GM19452 (cell line): ENCODE data around the gene TRPC5OS.
A peak's percentile ranks its signal among the peaks of the same experiment; 100 is the strongest.

Source experiments
- ATAC-seq: cut with Tn5 transposase; IDR thresholded peaks from one replicate; pipeline ENCODE4 v1.9.1; 2021; ENCODE audit not compliant: unreplicated experiment

The TRPC5OS gene

DNA sequence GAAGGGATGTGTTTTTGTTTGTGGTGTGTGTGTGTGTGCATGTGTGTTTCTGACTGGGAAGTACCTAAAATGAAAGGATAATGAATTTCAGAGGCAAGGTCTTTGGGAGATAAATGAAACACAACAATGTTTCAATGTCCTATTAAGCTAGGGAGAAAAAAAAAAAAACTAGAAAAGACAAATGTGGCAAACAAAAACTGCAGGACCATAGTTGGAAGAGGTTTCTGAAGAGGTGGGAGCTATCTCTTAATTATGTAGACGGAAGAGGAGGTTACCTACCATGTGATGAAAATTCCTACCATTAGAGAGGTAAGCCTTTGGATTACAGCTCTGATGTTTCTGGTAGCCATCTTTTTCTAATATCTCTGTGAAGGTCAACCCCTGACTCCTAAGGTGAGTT lies at the start of gene TRPC5OS:
Gene TRPC5OS (plus strand): TSS at position 301 of the 400 bp plus-strand sequence. CDS start 25,669 bp downstream, outside the sequence.
- ATAC-seq: no peak

DNA sequence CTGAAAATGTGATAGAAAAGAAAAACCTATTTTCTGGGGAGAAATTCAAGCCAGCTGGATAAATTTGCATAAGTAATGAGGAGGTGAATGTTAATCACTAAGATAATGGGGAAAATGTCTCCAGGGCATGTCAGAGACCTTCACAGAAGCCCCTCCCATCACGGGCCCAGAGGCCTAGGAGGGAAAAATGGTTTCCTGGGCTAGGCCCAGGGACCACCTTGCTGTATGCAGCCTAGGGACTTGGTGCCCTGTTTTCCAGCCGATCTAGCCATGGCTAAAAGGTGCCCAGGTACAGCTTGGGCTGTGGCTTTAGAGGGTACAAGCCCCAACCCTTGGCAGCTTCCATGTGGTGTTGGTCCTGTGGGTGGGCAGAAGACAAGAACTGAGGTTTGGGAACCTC lies 46.6 kb upstream of the TRPC5OS start:
- no peak for ATAC-seq

DNA sequence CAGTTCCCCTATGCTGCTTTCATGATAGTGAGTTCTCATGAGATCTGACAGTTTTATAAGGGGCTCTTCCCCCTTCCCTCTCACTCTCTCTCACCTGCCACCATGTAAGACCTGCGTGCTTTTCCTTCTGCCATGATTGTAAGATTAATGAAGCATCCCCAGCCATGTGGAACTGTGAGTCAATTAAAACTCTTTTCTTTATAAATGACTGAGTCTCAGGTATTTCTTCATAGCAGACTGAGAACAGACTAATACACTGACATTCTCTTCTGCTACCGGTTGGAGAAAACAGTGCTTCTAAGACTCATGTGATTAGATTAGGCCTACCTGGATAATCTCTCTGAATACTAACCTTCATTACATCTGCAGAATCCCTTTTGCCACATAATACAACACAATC lies 45.4 kb upstream of the TRPC5OS start:
- no peak for ATAC-seq

DNA sequence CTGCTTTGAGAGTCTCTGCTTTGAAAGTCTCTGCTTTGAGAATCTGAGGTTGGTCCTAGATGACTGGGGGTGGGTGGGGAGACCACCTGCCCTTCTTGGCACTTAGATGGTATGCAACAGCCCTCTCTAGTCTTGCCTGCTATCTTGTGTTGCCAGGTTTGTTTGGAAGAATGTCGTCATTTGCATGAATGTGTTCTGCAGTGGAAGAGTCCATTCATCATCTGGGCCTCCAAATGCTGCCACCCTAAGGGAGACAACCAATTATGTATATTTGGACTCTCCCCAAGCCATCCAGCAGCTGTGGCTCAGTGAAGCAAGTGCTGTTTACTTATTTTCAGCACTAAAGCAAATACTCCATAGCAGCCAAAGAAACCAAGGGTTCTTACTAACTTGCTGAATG lies 44.6 kb upstream of the TRPC5OS start:
- ATAC-seq: no peak

DNA sequence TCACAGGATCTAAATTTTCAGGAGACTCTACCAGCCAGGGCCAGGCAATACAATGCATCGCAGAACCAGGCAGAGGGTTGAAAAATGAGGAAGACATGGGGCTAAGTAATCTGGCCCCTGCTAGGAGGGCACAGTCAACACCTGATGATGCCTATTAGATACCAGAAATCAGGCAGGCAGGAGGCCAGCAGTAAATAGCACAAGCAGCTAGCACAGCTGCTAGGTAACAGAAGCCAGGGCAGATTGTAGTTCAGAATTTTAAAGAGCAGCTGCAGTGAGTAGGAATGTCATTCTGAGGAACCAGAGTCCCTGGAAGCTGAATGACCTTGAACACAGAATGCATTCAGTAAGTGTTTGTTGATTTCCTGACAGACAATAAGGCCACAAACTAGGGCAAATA lies 38.8 kb upstream of the TRPC5OS start:
- ATAC-seq: no peak

DNA sequence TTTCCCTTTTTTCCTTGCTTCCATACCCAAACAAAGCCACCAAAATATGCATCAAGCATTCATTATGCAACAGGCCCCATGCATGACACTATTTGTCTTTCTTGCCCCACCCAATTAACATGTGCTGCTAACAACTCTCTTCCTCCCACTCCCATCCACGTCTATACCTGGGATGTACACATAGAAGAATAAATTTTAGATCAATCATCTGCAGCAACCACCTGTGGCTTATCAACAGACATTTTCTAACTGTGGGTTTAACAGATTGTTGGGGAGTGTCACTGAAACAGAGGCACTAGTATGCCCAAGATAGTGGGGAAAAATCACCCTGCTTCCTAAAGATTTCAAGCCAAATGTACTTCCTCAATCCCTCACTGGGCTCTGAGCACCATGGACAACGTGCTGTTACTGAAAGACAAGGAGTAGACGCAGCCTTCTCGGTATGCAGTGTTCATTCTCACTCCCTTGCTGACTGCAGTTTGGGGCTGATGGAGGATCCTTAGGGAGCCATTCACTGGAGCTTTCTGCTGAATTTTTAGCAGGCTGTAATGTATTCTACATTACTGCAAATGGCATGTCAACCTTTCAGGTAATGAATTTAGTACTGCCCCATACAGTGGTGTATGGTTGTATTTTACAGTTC lies 28.4 kb upstream of the TRPC5OS start:
- no peak for ATAC-seq

DNA sequence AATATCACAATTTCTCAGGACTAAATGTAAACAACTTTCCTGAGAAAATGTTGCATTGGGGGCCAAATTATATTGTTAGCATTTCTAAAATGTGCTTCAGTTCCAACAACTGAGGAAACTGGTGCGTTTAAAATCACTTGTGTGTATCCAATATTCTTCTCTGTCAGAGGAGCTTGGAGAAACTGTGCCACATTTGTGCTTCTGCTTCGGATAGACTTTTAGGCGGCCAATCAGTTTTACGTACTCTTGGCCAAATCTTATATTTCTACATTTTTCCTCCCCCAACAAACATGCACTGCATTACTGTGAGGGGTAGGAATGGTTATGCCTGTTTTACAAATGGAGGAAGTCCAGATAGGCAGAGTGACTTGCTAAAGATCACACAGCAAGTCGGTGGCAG lies 27.4 kb upstream of the TRPC5OS start:
- no peak for ATAC-seq

DNA sequence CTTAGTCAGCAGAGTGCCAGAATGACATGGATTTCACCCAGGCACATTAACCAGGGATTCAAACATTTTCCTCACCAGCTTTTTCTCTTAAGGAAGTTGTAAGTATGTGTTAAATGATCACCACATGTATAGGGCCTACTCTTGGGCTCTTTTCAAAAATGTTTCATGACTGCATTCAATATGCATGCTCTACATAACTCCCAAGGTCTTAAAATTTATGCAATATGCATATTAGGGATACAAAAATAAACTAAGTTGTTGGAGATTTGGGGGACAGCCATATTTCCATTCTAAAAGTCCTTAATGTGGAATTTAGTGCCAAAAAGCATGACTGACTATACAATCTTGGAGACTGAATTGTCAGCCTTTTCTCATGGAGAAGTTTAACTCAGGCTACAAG lies 25.0 kb upstream of the TRPC5OS start:
- no peak for ATAC-seq

DNA sequence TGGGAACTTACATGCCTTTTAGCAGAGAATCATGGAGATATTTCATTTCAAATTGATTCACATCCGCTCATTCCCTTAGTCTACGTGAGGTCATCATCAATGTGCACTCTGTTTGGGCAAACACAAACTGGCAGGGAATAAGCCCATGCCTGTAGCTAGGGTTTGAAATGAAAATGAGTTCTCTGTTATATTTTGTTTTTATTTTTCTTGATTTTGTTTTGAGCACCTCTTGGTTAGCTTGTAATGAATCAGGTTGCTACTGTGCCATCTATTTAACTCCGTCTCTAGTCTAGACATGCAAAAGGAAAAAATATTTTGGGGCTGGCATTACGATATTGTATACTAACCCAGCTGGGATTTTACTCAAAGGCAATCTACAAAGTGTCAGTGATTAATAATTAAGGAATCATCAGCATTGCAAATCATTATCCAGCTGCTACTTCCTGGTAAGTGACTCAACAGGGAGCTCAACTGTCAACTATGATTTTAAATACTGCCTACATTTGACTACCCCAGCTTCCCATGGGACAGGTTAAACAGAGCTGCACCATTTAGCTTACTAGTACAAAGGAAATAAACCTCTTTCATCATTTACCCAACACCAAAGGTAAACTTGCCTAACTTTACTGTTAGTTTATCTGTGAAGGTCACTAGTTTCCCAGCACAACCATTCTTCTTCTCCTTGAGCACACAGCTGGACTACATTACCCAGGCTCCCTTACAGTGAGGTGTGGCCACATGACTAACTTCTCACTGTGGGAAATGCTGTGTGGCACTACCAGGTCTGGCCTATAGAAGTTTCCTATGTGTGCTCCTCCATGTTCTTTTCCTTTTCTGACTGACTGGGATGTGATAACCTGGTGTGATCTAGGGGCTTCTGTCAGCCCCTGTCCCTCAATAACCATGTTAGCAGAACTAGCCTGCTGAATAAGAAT lies 21.2 kb upstream of the TRPC5OS start:
- peak; percentile 51 for ATAC-seq

DNA sequence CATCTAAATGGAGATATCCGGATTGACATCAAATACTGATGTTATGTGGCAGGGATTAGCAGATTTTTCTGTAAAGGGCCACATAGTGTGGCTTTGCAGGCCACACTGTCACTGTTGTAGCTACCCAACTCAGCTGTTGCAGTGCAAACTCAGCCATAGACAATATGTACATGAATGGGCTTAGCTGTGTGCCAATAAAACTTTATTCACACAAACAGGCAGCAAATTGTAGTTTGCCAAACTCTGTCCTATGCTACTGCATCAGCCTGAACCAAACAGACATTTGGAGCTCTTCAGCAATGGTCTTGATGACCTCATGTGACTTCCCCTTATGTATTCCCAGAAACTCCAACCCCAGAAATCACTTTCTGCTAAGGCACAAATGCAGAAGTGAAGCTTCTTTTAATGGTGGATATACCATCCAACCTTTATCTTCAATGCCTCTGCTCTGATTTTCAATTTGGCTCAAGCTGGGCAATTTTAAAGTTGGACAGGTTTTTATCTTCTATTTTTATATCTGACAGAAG lies 18.4 kb upstream of the TRPC5OS start:
- no peak for ATAC-seq

DNA sequence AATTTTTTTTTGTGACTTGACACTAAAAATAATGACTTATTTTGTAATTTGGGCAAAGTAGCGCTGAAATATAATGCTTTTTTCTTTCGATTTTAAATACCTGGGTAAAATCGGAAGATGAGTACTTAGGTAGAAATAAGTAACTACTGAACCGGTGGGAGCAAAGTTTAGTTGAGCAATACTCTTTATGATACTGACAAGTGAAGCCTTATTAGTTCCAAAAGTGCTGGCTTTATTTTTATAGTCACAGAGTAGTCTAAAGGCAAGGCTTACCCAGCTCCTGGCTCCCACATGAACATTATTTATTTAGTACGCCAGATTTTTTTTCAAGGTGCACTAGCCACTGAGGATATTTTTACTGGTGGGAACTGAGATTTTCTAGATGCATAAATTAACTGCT lies 14.4 kb upstream of the TRPC5OS start:
- no peak for ATAC-seq

DNA sequence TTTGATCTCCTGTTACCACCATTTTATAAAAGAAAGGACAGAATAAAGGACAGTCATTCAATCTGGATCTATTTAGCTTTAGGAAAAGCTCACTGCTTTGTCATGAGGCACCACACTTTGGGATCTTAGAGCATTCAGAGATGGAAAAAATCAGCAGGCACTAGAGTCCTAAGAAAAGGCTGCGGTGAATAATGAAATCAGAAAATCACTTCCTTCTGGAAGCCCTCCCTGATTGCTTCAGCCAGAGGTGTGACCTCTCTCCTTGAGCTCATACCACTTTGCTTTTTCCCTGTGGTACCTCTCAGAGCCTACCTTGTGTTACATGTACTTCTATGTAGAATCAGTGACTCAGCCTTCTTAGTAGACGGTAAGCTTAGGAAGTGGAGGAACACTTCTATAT lies 8.7 kb upstream of the TRPC5OS start:
- ATAC-seq: no peak

DNA sequence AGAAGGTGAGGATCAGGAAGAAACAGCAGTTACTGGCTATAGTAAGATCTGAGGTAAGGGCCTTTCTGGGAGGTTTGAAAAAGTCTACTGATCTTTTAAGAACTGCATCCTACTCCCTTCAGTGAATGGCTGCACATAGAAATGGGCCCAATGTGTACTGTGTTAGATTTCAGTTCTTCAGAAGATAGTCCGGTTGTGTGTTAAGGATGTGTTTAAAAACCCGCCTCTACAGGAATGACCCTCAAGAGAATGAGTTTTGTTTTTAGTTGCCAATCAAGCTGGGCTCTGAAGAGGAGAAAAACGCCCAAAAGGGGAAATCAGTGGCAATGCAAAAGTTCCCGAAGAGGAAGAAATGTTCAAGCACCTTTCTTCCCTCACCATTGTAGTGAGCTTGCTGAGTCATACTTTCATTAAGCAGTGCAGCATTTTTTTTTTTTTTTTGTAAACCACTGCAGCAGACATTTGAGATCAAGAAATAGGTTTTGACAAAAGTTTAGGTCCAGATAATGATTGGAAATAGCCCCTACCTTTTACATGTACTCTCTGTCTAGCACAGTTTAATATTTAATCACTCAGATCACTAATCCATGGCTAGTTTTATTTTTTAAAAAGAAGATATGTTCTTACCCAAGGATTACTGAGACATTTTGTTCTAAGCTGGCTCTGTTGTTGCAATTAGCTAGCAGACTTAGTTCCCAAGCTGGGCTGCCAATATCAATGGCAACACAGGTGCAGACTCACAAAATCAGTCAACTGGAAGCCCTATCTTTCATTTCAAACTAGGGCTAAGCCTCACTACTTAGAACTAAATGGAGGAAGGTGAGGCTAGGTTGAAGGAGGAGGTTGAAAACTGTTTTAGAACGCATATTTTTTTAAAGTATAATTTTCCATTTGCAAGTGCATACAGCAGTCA lies 7.0 kb upstream of the TRPC5OS start:
- peak; percentile 63 for ATAC-seq

DNA sequence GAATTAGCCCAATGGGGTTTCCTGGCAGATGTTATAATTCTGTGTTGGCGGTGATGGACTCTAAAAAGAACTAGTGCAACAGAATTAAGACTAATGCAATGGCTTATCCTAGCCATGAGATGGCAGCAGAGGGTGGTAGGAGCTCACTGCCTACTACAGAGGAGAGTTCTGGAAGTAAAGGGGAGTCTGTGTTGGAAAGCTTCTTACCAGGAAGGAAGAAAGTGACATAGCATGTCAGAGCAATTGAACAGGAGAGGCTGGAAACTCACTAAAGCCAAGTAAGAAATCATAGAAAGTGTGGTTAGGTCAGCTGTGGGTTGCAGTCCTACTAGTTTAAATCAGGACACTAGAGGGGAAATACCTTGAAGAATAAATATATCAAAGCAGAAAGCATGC lies 6.3 kb upstream of the TRPC5OS start:
- peak; percentile 79 for ATAC-seq

DNA sequence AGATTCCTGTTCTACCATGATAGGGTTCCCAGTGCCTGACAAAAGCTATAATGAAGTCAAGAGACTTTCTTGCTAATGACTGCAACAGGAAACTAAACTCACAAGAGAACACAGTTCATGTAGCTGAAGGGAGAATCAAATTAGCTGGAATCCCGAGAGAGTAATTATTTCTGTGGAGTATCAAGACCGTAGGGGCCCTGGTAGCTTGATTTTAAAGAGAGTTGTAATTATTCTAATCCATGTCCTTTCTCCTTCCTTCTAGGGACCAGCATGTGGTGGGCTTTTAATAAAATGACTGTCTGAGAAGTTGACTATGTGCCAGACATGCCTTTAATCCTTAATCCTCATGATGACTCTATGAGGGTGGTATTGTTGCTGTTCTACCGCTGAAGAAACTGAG lies 1.7 kb upstream of the TRPC5OS start:
- ATAC-seq: no peak

DNA sequence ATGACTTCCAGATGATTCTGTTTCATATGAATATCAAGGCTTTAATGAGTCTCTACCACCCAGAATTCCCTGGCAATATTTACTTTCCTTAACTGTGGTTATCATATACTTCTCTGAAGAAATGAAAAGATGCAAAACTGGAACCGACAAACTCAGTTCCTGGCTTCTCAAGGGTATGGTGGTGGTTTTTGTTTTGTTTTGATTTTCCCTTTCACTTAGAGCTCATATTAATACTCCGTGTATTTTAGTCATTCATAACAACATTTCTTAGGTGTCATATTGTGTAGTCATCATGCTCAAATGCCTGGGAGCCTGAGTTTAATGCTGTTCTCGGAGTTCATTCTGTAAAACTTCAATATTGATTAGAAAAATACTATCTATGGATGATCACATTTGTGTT lies 665 bp downstream of the TRPC5OS start:
- ATAC-seq: no peak

DNA sequence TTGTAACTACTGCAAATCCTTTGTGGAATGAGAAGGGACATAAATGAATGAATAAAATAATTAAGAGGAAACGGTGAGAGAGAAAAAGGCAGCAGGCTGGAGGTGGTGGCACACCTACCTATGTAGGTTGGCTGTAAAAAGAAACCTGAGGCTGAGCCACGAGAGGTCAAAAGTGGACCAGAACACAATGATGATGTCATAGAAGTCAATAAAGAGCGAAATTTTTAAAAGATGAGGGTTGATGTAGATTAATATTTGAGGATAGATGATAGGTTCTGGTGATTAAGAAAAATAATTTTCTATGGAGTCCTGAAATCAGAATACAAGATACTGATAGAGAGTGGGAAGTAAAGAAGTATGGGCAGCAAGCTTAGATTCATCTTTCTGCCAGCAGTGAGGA lies 1.7 kb downstream of the TRPC5OS start:
- ATAC-seq: no peak

DNA sequence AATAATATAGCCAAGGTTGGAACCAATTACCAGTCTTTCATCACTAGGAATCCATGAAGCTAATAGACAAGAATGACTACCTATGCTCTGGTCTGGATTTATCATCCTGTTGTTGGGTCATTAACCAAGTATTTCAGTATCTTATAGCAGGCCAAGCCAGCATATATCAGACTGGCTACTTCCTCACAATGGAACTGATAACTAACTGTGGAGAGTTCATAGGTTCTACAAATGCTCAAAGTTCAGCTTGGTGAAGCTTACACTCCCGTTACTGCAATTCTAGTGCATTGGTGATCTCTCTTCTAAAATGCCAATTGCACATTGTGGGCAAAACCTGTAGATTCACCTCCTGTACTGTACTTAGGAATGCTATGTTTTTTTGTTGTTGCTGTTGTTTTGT lies 4.8 kb downstream of the TRPC5OS start:
- ATAC-seq: no peak

DNA sequence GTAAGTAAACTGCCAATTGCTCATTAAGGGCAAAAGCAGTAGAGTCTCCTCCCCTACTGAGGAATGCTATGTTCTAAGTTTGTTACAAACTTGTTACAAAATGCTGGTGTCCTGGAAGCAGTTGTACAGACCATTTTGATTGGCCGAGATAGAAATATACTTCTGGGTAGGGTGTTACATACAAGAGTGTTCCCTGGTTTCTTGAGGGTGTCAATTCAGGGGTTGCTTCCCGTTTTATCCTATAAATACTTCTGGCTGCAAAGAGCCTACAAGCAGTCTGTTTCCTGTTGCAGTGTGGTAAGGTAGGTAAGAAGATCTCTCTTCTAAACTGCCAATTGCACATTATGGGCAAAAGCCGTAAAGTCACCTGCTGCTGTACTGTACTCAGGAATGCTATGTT lies 5.7 kb downstream of the TRPC5OS start:
- no peak for ATAC-seq

DNA sequence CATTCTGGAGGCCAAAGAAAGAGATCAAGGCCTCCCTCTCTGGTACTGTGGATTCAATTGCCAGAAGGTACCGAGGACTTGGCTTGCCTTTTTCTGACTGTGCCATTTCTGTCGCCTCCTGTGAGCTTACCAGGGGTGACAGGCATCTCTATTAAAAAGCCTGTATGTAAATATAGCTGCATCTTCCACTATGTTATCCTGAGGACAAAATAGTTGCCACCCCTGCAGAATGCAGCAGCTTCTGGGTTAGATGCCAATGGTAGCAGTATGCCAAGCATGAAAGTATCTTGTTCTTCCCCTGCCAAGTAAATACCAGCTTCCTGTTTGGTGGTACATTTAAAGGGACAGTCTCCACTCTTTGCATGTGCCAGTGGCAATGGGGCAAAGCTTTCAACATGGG lies 10.7 kb downstream of the TRPC5OS start:
- ATAC-seq: no peak

DNA sequence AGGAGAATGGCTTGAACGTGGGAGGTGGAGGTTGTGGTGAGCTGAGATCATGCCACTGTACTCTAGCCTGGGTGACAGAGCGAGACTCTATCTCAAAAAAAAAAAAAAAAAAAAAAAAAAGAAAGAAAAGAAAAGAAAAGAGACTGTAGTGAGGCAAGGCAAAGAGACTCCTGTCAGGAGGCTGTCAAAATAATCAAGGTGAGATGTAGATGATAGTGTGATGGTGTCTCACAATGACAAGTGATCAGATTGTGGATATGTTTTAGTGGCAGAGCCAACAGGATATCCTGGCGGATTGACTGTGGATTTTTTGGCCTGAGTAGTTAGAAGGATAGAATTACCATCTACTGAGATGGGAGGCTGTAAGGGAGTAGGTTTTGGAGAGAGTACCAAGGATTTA lies 12.6 kb downstream of the TRPC5OS start:
- no peak for ATAC-seq
